Right forelimb (tissue), 1 donor: ENCODE results near the gene APIP.

Experiments
- DNase-seq: peaks from one replicate; pipeline ENCODE4 v3.0.0-alpha.2; 2018

The APIP gene

GRCh38 chr11:34836958-34837856, 79.0 kb downstream of the APIP start:
- no peak for DNase-seq

- DNase-seq = no peak
Observed at GRCh38 chr11:34833602-34834001, 82.6 kb downstream of the APIP start.
